ENCODE measurements around the gene ATP6V0E2.

Gene ATP6V0E2

DNA sequence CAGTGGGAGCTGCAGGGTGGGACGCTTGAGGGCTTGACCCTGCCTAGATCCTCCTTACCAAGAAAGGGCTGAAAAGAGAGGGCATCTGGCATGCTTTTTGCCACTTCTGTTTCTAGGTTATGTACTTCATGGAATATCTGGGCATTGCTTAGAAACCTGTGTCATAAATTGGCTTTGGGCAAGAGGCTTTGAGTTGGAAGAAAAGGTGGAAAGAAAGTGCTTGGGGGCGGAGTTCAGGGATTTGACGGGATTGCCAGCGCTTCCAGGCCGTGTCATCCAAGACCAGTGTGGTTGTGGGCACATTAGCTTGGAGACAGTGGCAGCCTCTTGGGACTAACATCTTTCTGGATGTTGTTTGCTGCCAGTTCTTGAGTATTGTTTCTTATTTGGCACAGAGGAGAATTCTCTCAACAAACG is 34.8 kb upstream of the ATP6V0E2 start:
- DNase-seq (ENCODE audit: low spot score), result no peak

- DNase-seq (ENCODE audit: low spot score), result no peak
These were observed 33.8 kb upstream of the ATP6V0E2 start for GRCh38 chr7:149839933-149840332.

- DNase-seq (ENCODE audit: low spot score), result no peak
These were observed 30.2 kb upstream of the ATP6V0E2 start for GRCh38 chr7:149843566-149843965.

DNA sequence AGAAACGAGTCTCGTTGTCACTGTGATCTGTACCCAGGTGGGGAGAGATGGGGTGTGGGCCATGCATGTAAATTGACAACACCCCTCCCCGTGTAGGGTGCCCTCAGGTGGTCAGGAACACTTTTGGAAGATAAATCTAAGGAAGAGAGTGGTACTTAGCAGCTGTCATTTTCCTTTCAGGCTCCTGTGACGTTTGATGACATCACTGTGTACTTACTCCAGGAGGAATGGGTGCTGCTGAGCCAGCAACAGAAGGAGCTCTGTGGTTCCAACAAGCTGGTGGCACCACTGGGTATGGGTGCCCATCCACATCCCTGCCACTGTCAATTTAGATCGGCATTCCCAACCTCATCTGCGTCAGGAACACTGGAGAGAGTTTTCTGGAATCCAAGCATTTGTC is 29.3 kb upstream of the ATP6V0E2 start:
- no peak for DNase-seq (ENCODE audit: low spot score)

GRCh38 chr7:149845257-149845980 is 28.4 kb upstream of the ATP6V0E2 start:
- DNase-seq (ENCODE audit: low spot score), result no peak

DNA sequence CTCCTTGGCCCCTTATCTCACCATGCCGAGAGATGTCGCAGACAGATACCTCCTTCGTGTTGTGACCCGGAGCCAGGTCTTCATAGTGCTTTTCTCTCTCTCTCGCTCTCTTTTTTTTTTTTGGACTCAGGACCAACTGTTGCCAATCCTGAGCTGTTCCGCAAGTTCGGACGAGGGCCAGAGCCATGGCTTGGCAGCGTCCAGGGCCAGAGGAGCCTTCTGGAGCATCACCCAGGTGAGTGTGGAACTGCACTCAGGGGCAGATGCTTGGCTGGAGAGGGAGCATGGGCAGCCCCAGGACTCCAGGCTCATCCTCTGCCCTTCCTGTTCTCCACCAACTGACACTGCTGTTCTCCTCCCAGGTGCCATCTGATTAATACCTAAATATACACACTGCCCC is 27.7 kb upstream of the ATP6V0E2 start:
- DNase-seq (ENCODE audit: low spot score), result no peak

- DNase-seq (ENCODE audit: low spot score), result no peak
These were observed 27.2 kb upstream of the ATP6V0E2 start for GRCh38 chr7:149846436-149847046.

DNA sequence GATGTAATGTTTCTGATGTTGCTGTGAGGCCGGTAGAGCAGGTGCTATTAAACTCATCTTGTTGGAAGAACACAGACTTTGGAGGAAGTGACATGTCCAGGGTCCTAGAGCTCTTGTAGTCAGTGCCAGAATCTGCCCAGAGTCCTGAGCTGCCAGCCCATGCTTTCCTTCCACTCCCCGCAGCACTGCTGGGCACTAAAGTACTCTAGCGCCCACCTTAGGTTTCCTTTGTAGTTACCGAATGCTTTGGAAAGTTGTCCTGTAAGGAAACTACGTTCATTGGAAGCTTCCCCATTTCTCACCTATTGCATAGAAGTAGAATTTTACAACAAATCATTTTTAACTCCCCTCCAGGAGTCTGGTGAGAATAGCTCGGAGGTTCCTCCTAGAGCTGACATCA is 24.6 kb upstream of the ATP6V0E2 start:
- DNase-seq (ENCODE audit: low spot score), result no peak

DNA sequence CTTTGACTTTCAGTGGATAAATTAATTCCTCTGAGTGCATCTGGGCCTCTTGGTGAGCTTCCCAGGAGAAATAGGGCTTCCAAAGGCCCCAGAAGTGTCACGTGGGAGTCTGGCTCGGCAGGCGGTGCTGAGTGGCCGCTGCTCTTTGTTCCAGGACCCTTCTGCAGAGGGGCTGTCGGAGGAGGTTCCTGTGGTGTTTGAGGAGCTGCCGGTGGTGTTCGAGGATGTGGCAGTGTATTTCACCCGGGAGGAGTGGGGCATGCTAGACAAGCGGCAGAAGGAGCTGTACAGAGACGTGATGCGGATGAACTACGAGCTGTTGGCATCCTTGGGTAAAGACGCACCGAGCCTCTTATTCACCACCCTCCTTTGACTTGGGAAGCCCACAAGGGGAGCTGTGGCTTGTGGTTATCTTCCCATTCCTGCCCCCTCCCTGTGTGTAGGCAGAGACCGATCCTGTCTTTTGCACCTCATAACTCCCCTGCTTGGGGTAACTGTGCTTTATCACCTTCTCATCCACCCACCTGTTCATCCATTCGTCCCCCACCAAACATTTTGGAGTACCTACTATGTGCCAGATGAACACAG is 23.7 kb upstream of the ATP6V0E2 start:
- no peak for DNase-seq (ENCODE audit: low spot score)

DNA sequence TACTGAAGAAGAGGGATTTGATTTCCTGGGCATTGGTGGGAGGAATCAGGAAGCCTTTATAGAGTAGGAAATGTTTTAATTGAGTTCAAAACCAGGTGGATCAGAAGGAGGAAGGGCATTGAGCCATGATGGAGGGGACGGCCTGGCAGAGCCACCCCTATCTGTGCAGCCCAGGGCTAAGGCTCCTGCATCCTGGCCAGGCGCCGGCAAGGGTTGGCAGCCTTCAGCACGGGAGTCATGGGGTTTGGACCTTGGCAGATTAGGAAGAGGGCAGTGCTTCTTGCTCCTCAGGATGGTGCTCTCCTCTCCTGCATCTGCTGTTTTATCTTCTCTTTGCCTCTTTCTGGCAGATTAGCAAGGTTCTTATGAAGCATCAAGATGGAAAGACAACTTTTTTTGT is 23.1 kb upstream of the ATP6V0E2 start:
- DNase-seq (ENCODE audit: low spot score), result no peak

DNA sequence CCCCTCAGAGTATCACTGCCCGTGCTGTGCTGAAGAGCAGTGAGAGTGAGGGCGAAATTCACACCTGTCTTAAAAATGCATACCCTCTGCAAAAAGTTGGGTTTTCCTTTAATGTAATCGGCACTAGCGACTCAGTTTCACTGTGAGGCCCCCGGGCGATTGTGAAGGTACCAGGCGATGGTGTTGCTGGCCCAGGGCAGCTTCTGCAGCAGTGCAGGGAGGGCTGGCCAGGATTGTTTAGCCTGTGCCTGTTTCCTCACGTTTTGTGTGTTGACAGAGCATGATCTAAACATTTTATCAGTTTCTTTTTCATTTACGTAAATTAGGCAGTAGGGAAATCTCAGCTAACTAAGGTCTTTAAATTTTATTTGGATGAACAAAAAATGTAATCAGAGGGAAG is 22.3 kb upstream of the ATP6V0E2 start:
- no peak for DNase-seq (ENCODE audit: low spot score)

GRCh38 chr7:149853157-149853556 is 20.6 kb upstream of the ATP6V0E2 start:
- DNase-seq (ENCODE audit: low spot score), result no peak

GRCh38 chr7:149854611-149855360 is 19.0 kb upstream of the ATP6V0E2 start:
- no peak for DNase-seq (ENCODE audit: low spot score)

DNA sequence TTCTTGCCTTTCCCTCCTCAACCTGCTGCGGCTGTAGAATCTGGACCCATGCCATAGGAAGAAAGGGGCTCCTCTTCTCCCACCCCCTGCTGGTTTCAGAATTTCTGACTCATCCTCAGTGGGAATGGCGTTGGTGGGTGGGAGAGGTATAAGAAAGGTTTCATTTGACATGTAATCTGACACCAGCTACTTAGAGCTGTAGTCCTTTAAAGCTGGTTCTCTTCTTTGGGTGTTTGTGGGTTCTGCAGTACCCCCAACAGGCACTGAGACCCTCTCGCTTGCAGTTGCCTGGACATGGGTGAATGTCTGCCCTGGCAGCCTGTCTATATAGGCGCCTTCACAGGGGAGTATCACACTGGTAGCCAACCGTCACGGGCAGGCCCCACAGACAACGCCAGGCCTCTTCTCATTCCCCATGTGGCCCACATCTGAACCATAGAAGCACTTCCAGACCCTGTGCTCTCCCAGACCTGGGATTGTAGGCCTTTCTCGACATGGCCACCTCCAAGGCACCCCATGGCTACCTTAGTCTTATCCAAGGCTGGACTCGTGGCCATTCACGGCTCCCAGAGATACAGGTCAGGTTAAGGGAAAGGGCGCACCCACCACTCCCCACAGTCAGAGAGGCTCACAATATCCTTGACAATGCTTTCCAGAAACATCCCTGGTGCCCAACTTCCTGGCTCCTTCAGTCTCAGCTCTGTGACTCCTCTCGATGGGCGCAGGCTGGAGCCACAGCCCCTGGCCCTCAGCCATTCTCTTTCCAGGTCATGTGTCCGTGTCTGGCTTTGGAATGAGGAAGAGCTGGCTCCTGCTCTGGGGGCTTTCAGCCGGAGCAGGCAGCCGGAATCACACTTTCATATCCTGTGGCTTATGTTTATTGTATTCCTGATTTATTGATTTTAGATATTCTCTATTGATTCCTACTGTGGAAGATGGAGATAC is 18.1 kb upstream of the ATP6V0E2 start:
- DNase-seq (ENCODE audit: low spot score), result no peak

GRCh38 chr7:149856583-149856982 is 17.2 kb upstream of the ATP6V0E2 start:
- peak; percentile 37 for DNase-seq (ENCODE audit: low spot score)

DNA sequence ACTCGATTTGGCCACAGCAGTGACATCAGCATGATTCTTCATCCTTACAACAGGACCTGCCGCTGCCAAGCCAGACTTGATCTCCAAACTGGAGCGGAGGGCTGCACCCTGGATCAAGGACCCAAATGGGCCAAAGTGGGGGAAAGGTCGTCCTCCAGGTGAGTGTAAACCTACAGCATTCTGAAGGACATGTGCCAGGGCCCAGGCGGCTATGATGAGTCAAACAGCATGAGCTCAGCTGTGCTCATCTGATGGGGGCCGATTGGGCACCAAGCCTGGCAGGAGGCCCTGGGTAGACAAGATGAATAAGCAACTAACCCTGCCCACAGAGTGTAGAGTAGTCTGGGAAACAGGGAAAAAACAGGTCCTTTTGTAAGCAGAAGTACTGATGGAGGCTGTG is 14.4 kb upstream of the ATP6V0E2 start:
- no peak for DNase-seq (ENCODE audit: low spot score)

GRCh38 chr7:149859876-149860275 is 13.9 kb upstream of the ATP6V0E2 start:
- DNase-seq (ENCODE audit: low spot score), result no peak

- peak; percentile 18 for DNase-seq (ENCODE audit: low spot score)
These were observed 12.7 kb upstream of the ATP6V0E2 start for GRCh38 chr7:149860821-149861727.

- no peak for DNase-seq (ENCODE audit: low spot score)
These were observed 12.1 kb upstream of the ATP6V0E2 start for GRCh38 chr7:149861728-149862045.

- DNase-seq (ENCODE audit: low spot score), result no peak
These were observed 11.6 kb upstream of the ATP6V0E2 start for GRCh38 chr7:149862156-149862555.

DNA sequence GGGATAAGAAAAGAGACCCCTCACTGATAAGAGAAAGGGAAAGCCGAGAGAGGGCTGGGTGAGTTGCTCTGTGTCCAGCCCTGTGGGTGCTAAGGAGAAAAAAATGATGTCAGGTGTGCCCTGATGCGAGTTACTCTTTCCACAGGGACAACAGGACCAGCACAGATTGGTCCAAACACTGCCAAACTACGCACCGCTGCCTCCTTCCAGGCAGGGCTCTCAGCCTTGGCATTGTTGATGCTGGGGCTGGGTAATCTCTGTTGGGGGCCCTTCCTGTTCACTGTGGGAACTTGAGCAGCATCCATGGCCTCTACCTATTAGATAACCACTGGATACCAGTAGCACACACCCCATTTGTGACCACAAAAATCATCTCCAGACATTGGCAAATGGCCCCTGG is 10.3 kb upstream of the ATP6V0E2 start:
- no peak for DNase-seq (ENCODE audit: low spot score)
